SK-N-SH (cell line): ENCODE data around the gene PLA2G3. TPM values are rescaled to one million over a fixed set of nuclear protein-coding genes. Genes with fewer than 3 reads are reported as not detected.
A peak's percentile ranks its signal among the peaks of the same experiment; 100 is the strongest.
"Not testable (repeated sequence)": the region's sequence is repeated elsewhere in the genome, so short reads cannot be mapped to it uniquely, and the experiment has no call there.

ENCODE experiments used
- CTCF ChIA-PET: fragments of 300-600, 350-600 bp; formaldehyde crosslinking; extraction: SDS; loops from one replicate; lab custom pipeline; 2021; lab: Yijun Ruan, JAX
- POLR2A ChIA-PET: fragments of 350-600 bp; sonication (Branson Sonifier 250); formaldehyde crosslinking; extraction: SDS; loops from one replicate; lab custom pipeline; 2020; ENCODE audit warnings: antibody characterized with exemption, inconsistent platforms; lab: Yijun Ruan, JAX
- DNase-seq: peaks from one replicate; pipeline ENCODE4 v3.0.0; 2012
- H2AFZ ChIP-seq: fragments of 200-600 bp; sonication (generic); 2 replicates; pipeline ENCODE4 v1.8.1; 2016; ENCODE audit warnings: antibody characterized with exemption, mild to moderate bottlenecking, low read depth
- H3F3A ChIP-seq: fragments of 200-600 bp; sonication (generic); replicated peaks from 2 replicates; pipeline ENCODE3; 2016; ENCODE audit warnings: antibody characterized with exemption, mild to moderate bottlenecking; ENCODE audit not compliant: insufficient read depth
- H3K27ac ChIP-seq, 2 experiments: fragments of 200-500 bp in 1 of 2; fragments of 200-600 bp in 1 of 2; sonication (Bioruptor generic) in 1 of 2; sonication (generic), shearing (Covaris generic) in 1 of 2; 2 replicates each; pipeline versions ENCODE4 v1.5.1 to v1.6.1; 2014 to 2016; ENCODE audit warnings: low read depth in 2 of 2, inconsistent platforms in 1 of 2, low read length in 1 of 2, mild to moderate bottlenecking in 1 of 2, mixed read lengths in 1 of 2
- H3K27me3 ChIP-seq: fragments of 200-600 bp; sonication (generic), shearing (Covaris generic); 2 replicates; pipeline ENCODE4 v1.6.1; 2016; ENCODE audit warnings: mixed run types; ENCODE audit not compliant: insufficient read depth
- H3K36me3 ChIP-seq, 2 experiments: fragments of 200-500 bp in 1 of 2; fragments of 200-600 bp in 1 of 2; sonication (Bioruptor generic) in 1 of 2; sonication (generic) in 1 of 2; replicated peaks in 1 of 2; 2 replicates each; pipeline versions ENCODE3 to v1.5.1; 2014 to 2016; ENCODE audit warnings: low read length in 1 of 2, mild to moderate bottlenecking in 1 of 2; ENCODE audit not compliant: insufficient read depth in 2 of 2, control insufficient read depth in 1 of 2
- H3K4me1 ChIP-seq, 2 experiments: fragments of 200-500 bp in 1 of 2; fragments of 200-600 bp in 1 of 2; sonication (Bioruptor generic) in 1 of 2; sonication (generic), shearing (Covaris generic) in 1 of 2; 2 replicates each; pipeline versions ENCODE4 v1.5.1 to v1.6.1; 2014 to 2016; ENCODE audit warnings: low read depth in 1 of 2, low read length in 1 of 2, mixed run types in 1 of 2; ENCODE audit not compliant: insufficient read depth in 2 of 2, control insufficient read depth in 1 of 2
- H3K4me2 ChIP-seq: fragments of 200-600 bp; sonication (generic), shearing (Covaris generic); 2 replicates; pipeline ENCODE4 v1.6.1; 2017; ENCODE audit warnings: mixed run types
- H3K4me3 ChIP-seq, 2 experiments: fragments of 200-500 bp in 1 of 2; fragments of 200-600 bp in 1 of 2; sonication (Bioruptor generic) in 1 of 2; sonication (generic), shearing (Covaris generic) in 1 of 2; 2 replicates each; pipeline versions ENCODE4 v1.5.1 to v1.8.1; 2014 to 2016; ENCODE audit warnings: low read depth in 2 of 2, inconsistent platforms in 1 of 2, low read length in 1 of 2, mild to moderate bottlenecking in 1 of 2, mixed read lengths in 1 of 2, moderate library complexity in 1 of 2
- H3K79me2 ChIP-seq: fragments of 200-600 bp; sonication (generic); 2 replicates; pipeline ENCODE4 v1.8.1; 2017; ENCODE audit warnings: mild to moderate bottlenecking; ENCODE audit not compliant: insufficient read depth
- H3K9ac ChIP-seq: fragments of 200-600 bp; sonication (generic); 2 replicates; pipeline ENCODE4 v1.6.1; 2017; ENCODE audit warnings: mixed run types
- H3K9me2 ChIP-seq: fragments of 200-600 bp; sonication (generic); 2 replicates; pipeline ENCODE4 v1.6.1; 2017; ENCODE audit warnings: mixed run types
- H3K9me3 ChIP-seq: fragments of 200-600 bp; sonication (generic); 2 replicates; pipeline ENCODE4 v1.6.1; 2017; ENCODE audit warnings: mixed run types, mild to moderate bottlenecking, moderate library complexity
- H4K20me1 ChIP-seq: fragments of 200-600 bp; sonication (generic); 2 replicates; pipeline ENCODE4 v1.6.1; 2017; ENCODE audit warnings: mild to moderate bottlenecking, mixed run types; ENCODE audit not compliant: insufficient read depth
- ELF1 ChIP-seq: IDR thresholded peaks from 2 replicates; pipeline ENCODE4 v1.4.0; 2012
- EZH2phosphoT487 ChIP-seq: fragments of 200-600 bp; sonication (generic); IDR thresholded peaks from 2 replicates; pipeline ENCODE4 v1.6.1; 2017; ENCODE audit warnings: low read depth, mixed run types, mild to moderate bottlenecking, antibody characterized with exemption, moderate library complexity, borderline replicate concordance
- MEF2A ChIP-seq: IDR thresholded peaks from 2 replicates; pipeline ENCODE4 v1.4.0; 2012; ENCODE audit warnings: low read depth, borderline replicate concordance
- NFIC ChIP-seq: IDR thresholded peaks from 2 replicates; pipeline ENCODE4 v1.4.0; 2012; ENCODE audit warnings: borderline replicate concordance
- PBX3 ChIP-seq: IDR thresholded peaks from 2 replicates; pipeline ENCODE4; 2012
- RCOR1 ChIP-seq: fragments of 150-350 bp; IDR thresholded peaks from 2 replicates; pipeline ENCODE4 v1.6.1; 2017; ENCODE audit warnings: antibody characterized with exemption, low read length
- RXRA ChIP-seq: IDR thresholded peaks from 2 replicates; pipeline ENCODE4 v1.4.0; 2012; ENCODE audit warnings: low read depth, mild to moderate bottlenecking, borderline replicate concordance
- SIN3A ChIP-seq: IDR thresholded peaks from 2 replicates; pipeline ENCODE4 v1.6.1; 2012; ENCODE audit warnings: low read depth, mild to moderate bottlenecking, low read length, moderate library complexity, borderline replicate concordance
- SMC3 ChIP-seq: IDR thresholded peaks from 2 replicates; pipeline ENCODE4 v1.6.1; 2012; ENCODE audit warnings: low read depth, low read length, improper control_type of control experiment
- TAF1 ChIP-seq: IDR thresholded peaks from 2 replicates; pipeline ENCODE4 v1.6.1; 2012; ENCODE audit warnings: low read depth, mild to moderate bottlenecking, low read length, moderate library complexity, borderline replicate concordance
- YY1 ChIP-seq: IDR thresholded peaks from 2 replicates; pipeline ENCODE4 v1.4.0; 2012; ENCODE audit warnings: low read depth, mild to moderate bottlenecking
- ZBTB33 ChIP-seq: IDR thresholded peaks from 2 replicates; pipeline ENCODE4 v1.4.0; 2012; ENCODE audit warnings: low read depth, borderline replicate concordance
- WGBS: methylation state at CpG from one replicate; pipeline ENCODE4 v1.1.6; 2017; ENCODE audit warnings: low lambda C conversion rate; 5-methylcytosine and 5-hydroxymethylcytosine counted together
- polyA plus RNA-seq, 3 experiments: library from polyadenylated mRNA; depleted of rRNA; stranded (reverse); fragments of >200 nt; gene quantifications; 2 replicates each; pipeline ENCODE4 v1.2.3, GENCODE V29; 2012

PLA2G3 gene
- polyA plus RNA-seq, 1 of the 3 experiments (the other 2 are of a cell fraction): not detected

GRCh38 chr22:31173386-31174145 lies 33.3 kb upstream of the PLA2G3 start (continued):
- TF ChIP-seq ZBTB33 (no peak), MEF2A (peak; percentile 84), NFIC (no peak), YY1 (no peak), ELF1 (no peak), EZH2phosphoT487 (no peak), PBX3 (no peak), SMC3 (no peak)

GRCh38 chr22:31171734-31172133 lies 31.4 kb upstream of the PLA2G3 start:
- H3K4me3 ChIP-seq, H4K20me1 ChIP-seq, H3K9ac ChIP-seq, DNase-seq, H3K27me3 ChIP-seq, H3K36me3 ChIP-seq, H2AFZ ChIP-seq, H3K9me3 ChIP-seq, H3K9me2 ChIP-seq, H3K4me2 ChIP-seq, H3K27ac ChIP-seq, POLR2A ChIA-PET: not testable (repeated sequence)
- WGBS: 97% methylated on average over 9 of the region's 9 CpGs
- Histone ChIP-seq H3F3A (peaks cover 48% of the 10 kb centered on the region), H3K4me1 (peaks cover 0 to 30% of the 10 kb centered on the region in 2 experiments; a peak in 3 of 4 replicates), H3K79me2 (peaks cover 92% of the 10 kb centered on the region)
- CTCF ChIA-PET: interaction anchor here (0.8 kb wide), 1 partner anchor 22 kb away, joined by 3 read pairs; no protein-coding TSS in a partner anchor

- 98% methylated on average over 4 of the region's 4 CpGs for WGBS
- H3K4me3 ChIP-seq: no peak overlapping the region
- peaks cover 0 to 9% of the 10 kb centered on the region in 2 experiments for H3K36me3 ChIP-seq
- H2AFZ ChIP-seq: no peak overlapping the region
- no peak overlapping the region for H3K4me2 ChIP-seq
- no peak for TF ChIP-seq TAF1
- TF ChIP-seq YY1: no peak
- no peak for TF ChIP-seq RXRA
- no peak for TF ChIP-seq NFIC
- no peak for TF ChIP-seq RCOR1
- no peak for TF ChIP-seq SIN3A
- no peaks in the 10 kb centered on the region for H3K27me3 ChIP-seq
- no peak for DNase-seq
- no peak overlapping the region for H3K27ac ChIP-seq
- no peaks in the 10 kb centered on the region; the same call in 1 of the 2 replicates for H4K20me1 ChIP-seq
- POLR2A ChIA-PET: no interaction called here
- no peaks in the 10 kb centered on the region for H3K9me3 ChIP-seq
- H3F3A ChIP-seq: peaks cover 42% of the 10 kb centered on the region
- H3K9me2 ChIP-seq: no peaks in the 10 kb centered on the region
- peaks cover 0 to 26% of the 10 kb centered on the region in 2 experiments; a peak in 3 of 4 replicates for H3K4me1 ChIP-seq
- no peak overlapping the region for H3K9ac ChIP-seq
- CTCF ChIA-PET: interaction anchor here (0.8 kb wide), 1 partner anchor 22 kb away, joined by 3 read pairs; no protein-coding TSS in a partner anchor
- H3K79me2 ChIP-seq: peaks cover 92% of the 10 kb centered on the region
Observed at GRCh38 chr22:31170971-31171370, 30.7 kb upstream of the PLA2G3 start.
